SHP77 (cell line): ENCODE measurements around the gene SIGLEC10.
"Not testable (repeated sequence)": the region's sequence is repeated elsewhere in the genome, so short reads cannot be mapped to it uniquely, and the experiment has no call there.

ENCODE experiments used
- DNase-seq, 2 experiments: peaks; one replicate each; lab custom pipeline; 2025; lab: John Stamatoyannopoulos, UW

The SIGLEC10 gene

GRCh38 chr19:51440052-51440451 is 22.6 kb upstream of the SIGLEC10 start:
- DNase-seq = no peak

- DNase-seq = peak in 1 of 2 experiments; percentile 12
Measured at GRCh38 chr19:51439021-51439465, 21.6 kb upstream of the SIGLEC10 start.

- no peak for DNase-seq
Measured at GRCh38 chr19:51434456-51434855, 17.0 kb upstream of the SIGLEC10 start.

GRCh38 chr19:51433043-51433442 is 15.6 kb upstream of the SIGLEC10 start:
- DNase-seq = no peak

- DNase-seq = no peak
Measured at GRCh38 chr19:51431124-51431523, 13.7 kb upstream of the SIGLEC10 start.

- DNase-seq = no peak
Measured at GRCh38 chr19:51430221-51430620, 12.8 kb upstream of the SIGLEC10 start.

GRCh38 chr19:51427201-51427600 is 9.8 kb upstream of the SIGLEC10 start:
- DNase-seq = no peak

- peak; percentile 13 to 33 for DNase-seq
Measured at GRCh38 chr19:51422053-51422448, 4.6 kb upstream of the SIGLEC10 start.

GRCh38 chr19:51421229-51422052 is 4.0 kb upstream of the SIGLEC10 start:
- no peak for DNase-seq

GRCh38 chr19:51420511-51420910 is 3.1 kb upstream of the SIGLEC10 start:
- DNase-seq = not testable (repeated sequence)

- DNase-seq = no peak
Measured at GRCh38 chr19:51418707-51419106, 1.3 kb upstream of the SIGLEC10 start.

GRCh38 chr19:51417810-51418157 is 342 bp upstream of the SIGLEC10 start:
- no peak for DNase-seq

- not testable (repeated sequence) for DNase-seq
Measured at GRCh38 chr19:51416422-51416821, 1.0 kb downstream of the SIGLEC10 start.

GRCh38 chr19:51415187-51415586 is 2.3 kb downstream of the SIGLEC10 start:
- DNase-seq = no peak

- no peak for DNase-seq
Measured at GRCh38 chr19:51410950-51411748, 6.3 kb downstream of the SIGLEC10 start.

GRCh38 chr19:51407511-51408131 is 9.8 kb downstream of the SIGLEC10 start:
- peak; percentile 18 to 24 for DNase-seq

GRCh38 chr19:51402117-51402516 is 15.3 kb downstream of the SIGLEC10 start:
- no peak for DNase-seq

GRCh38 chr19:51399936-51400335 is 17.5 kb downstream of the SIGLEC10 start:
- DNase-seq = not testable (repeated sequence)

- no peak for DNase-seq
Measured at GRCh38 chr19:51399231-51399630, 18.2 kb downstream of the SIGLEC10 start.

- peak; percentile 13 to 21 for DNase-seq
Measured at GRCh38 chr19:51398096-51398704, 19.2 kb downstream of the SIGLEC10 start.

- DNase-seq = not testable (repeated sequence)
Measured at GRCh38 chr19:51397453-51397852, 20.0 kb downstream of the SIGLEC10 start.

GRCh38 chr19:51396175-51396574 is 21.3 kb downstream of the SIGLEC10 start:
- no peak for DNase-seq
